Caco-2 (cell line): ENCODE results near the gene CCT6B. TPM values are rescaled to one million over a fixed set of nuclear protein-coding genes. Genes with fewer than 3 reads are reported as not detected.
A peak's percentile ranks its signal among the peaks of the same experiment; 100 is the strongest.

Experiments used
- Bru-seq: library from RNA; stranded (reverse); fragments of 400-500 nt; gene quantifications from one replicate; lab custom pipeline; 2021; lab: Mats Ljungman, UMichigan
- BruChase-seq, 2 experiments: library from RNA; stranded (reverse); fragments of 400-500 nt; gene quantifications; one replicate each; lab custom pipeline; 2021; lab: Mats Ljungman, UMichigan
- BruUV-seq: library from RNA; stranded (reverse); fragments of 400-500 nt; replicated peaks from 2 replicates; lab custom pipeline; 2021; lab: Mats Ljungman, UMichigan
- CTCF ChIA-PET: fragments of 300-600 bp; sonication (Branson Sonifier 250); formaldehyde crosslinking; loops from one replicate; lab custom pipeline; 2022; ENCODE audit warnings: antibody characterized with exemption; lab: Charles Lee
- POLR2A ChIA-PET: fragments of 300-600 bp; sonication (Branson Sonifier 250); formaldehyde crosslinking; loops from one replicate; lab custom pipeline; 2022; ENCODE audit warnings: antibody characterized with exemption; lab: Charles Lee
- DNase-seq, 2 experiments: peaks; one replicate each; pipeline versions ENCODE4 v3.0.0 to v3.0.0-alpha.2; 2020 to 2022
- H3K27me3 ChIP-seq: replicated peaks from 2 replicates; pipeline ENCODE4 v1.6.0; 2011; ENCODE audit warnings: low read length; ENCODE audit not compliant: control insufficient read depth, insufficient read depth
- H3K36me3 ChIP-seq: 2 replicates; pipeline ENCODE4 v1.5.1; 2011; ENCODE audit warnings: low read length; ENCODE audit not compliant: control insufficient read depth, insufficient read depth
- H3K4me1 ChIP-seq: fragments of 250-450 bp; sonication (Bioruptor Pico); 2 replicates; pipeline ENCODE4 v1.5.1; 2020; ENCODE audit warnings: mild to moderate bottlenecking
- H3K4me3 ChIP-seq: 2 replicates; pipeline ENCODE4 v1.5.1; 2011; ENCODE audit warnings: low read depth, mild to moderate bottlenecking, control low read depth, low read length
- H3K9me3 ChIP-seq: fragments of 250-450 bp; sonication (Bioruptor Pico); 2 replicates; pipeline ENCODE4 v1.5.1; 2020; ENCODE audit warnings: mild to moderate bottlenecking, moderate library complexity
- H3K27ac Mint-ChIP-seq: one replicate; pipeline ENCODE4 v1.8.0; 2022; ENCODE audit warnings: mixed read lengths; ENCODE audit not compliant: unreplicated experiment
- H3K27me3 Mint-ChIP-seq: one replicate; pipeline ENCODE4 v1.8.0; 2022; ENCODE audit warnings: mixed read lengths; ENCODE audit not compliant: insufficient read depth, unreplicated experiment
- H3K36me3 Mint-ChIP-seq: one replicate; pipeline ENCODE4 v1.8.0; 2022; ENCODE audit warnings: mild to moderate bottlenecking, mixed read lengths; ENCODE audit not compliant: insufficient read depth, unreplicated experiment
- H3K4me1 Mint-ChIP-seq: one replicate; pipeline ENCODE4 v1.8.0; 2022; ENCODE audit warnings: low read depth, mixed read lengths; ENCODE audit not compliant: unreplicated experiment
- H3K4me3 Mint-ChIP-seq: one replicate; pipeline ENCODE4 v1.8.0; 2022; ENCODE audit warnings: mild to moderate bottlenecking, moderate library complexity, mixed read lengths; ENCODE audit not compliant: unreplicated experiment
- H3K9me3 Mint-ChIP-seq: one replicate; pipeline ENCODE4 v1.8.0; 2022; ENCODE audit warnings: mixed read lengths; ENCODE audit not compliant: unreplicated experiment
- CTCF ChIP-seq, 2 experiments: fragments of 200-600 bp in 1 of 2; IDR thresholded peaks; 1 replicate in 1 of 2; 2 replicates in 1 of 2; pipeline versions ENCODE4 v1.5.1 to v1.8.0; 2011 to 2022; ENCODE audit warnings: antibody characterized with exemption in 1 of 2, control low read depth in 1 of 2, inconsistent platforms in 1 of 2, low read depth in 1 of 2, low read length in 1 of 2, mild to moderate bottlenecking in 1 of 2, moderate library complexity in 1 of 2; ENCODE audit not compliant: insufficient read depth in 1 of 2, severe bottlenecking in 1 of 2, unreplicated experiment in 1 of 2
- intact Hi-C: fragments of 100-400 bp; cut with micrococcal nuclease; formaldehyde crosslinking; loops from one replicate; pipeline ENCODE4 v1.10.0; 2022; ENCODE audit not compliant: unreplicated experiment
- long read RNA-seq: library from polyadenylated mRNA; stranded (forward); transcript quantifications from one replicate; pipeline ENCODE4 v2.0.0, GENCODE V29; 2022
- total RNA-seq: library from RNA; stranded (reverse); gene quantifications from 2 replicates; pipeline ENCODE4 v1.2.3, GENCODE V29; 2022

CCT6B gene
- 1.5 and 1.8 TPM in 2 replicates for total RNA-seq
- percentile 49 among the genes with signal in this experiment for Bru-seq, nascent RNA
- BruChase-seq, experiment 1, labeled RNA remaining after a 2-hour chase, result percentile 46 among the genes with signal in this experiment
- BruChase-seq, experiment 2, labeled RNA remaining after a 6-hour chase, result percentile 43 among the genes with signal in this experiment
- long read RNA-seq, partial matches to known transcripts, result 2 of 2 reads
- long read RNA-seq, other reads (novel, unspliced or antisense), result 0 of 2 reads

GRCh38 chr17:34961093-34961911, at the start of gene CCT6B, which contains the start of gene ZNF830:
CCT6B (minus strand) TSS chr17:34961460; CDS start chr17:34961393, 67 bp downstream.
ZNF830 (plus strand) TSS chr17:34961540; CDS start chr17:34961567, 27 bp downstream.
- H3K27me3 ChIP-seq, result no peaks in the 10 kb centered on the region
- peak within 1 kb of the TSS; percentile 94 for H3K4me3 Mint-ChIP-seq
- H3K4me1 ChIP-seq, result peaks cover 12% of the 10 kb centered on the region
- peaks cover 11% of the 10 kb centered on the region for H3K27me3 Mint-ChIP-seq
- DNase-seq, result peak; percentile 90 to 93
- ChIA-PET POLR2A (interaction anchor here (0.6 to 1.2 kb wide), 2 partner anchors 19 to 1565 kb away, joined by 4 to 11 read pairs; partner anchors contain the start of gene LIG3), CTCF (no interaction called here)
- BruUV-seq, result no TSS peak
- H3K4me1 Mint-ChIP-seq, result peaks cover 14% of the 10 kb centered on the region
- H3K4me3 ChIP-seq, result peak within 1 kb of the TSS; percentile 74
- H3K36me3 Mint-ChIP-seq, result peaks cover 22% of the 10 kb centered on the region
- peaks cover 2% of the 10 kb centered on the region for H3K36me3 ChIP-seq
- intact Hi-C loops, result no loop called here
- peak within 1 kb of the TSS; percentile 99 for H3K27ac Mint-ChIP-seq
- TF ChIP-seq CTCF (IDR thresholded peaks at IDR 0.05; ENCODE audit: insufficient read depth in 1 of 2, low read depth in 1 of 2, low read length in 1 of 2, severe bottlenecking in 1 of 2, unreplicated experiment in 1 of 2), result no peak
- H3K9me3 ChIP-seq, result no peaks in the 10 kb centered on the region
- peaks cover 12% of the 10 kb centered on the region for H3K9me3 Mint-ChIP-seq

GRCh38 chr17:35010093-35010492, 48.8 kb upstream of the CCT6B start:
- Mint-ChIP-seq H3K4me1 (peaks cover 7% of the 10 kb centered on the region), H3K27ac (no peak overlapping the region), H3K36me3 (peaks cover 52% of the 10 kb centered on the region), H3K27me3 (no peaks in the 10 kb centered on the region), H3K4me3 (no peak overlapping the region), H3K9me3 (no peaks in the 10 kb centered on the region)
- Histone ChIP-seq H3K4me3 (no peak overlapping the region), H3K9me3 (no peaks in the 10 kb centered on the region), H3K36me3 (no peaks in the 10 kb centered on the region; the same call in 1 of the 2 replicates), H3K4me1 (no peaks in the 10 kb centered on the region), H3K27me3 (no peaks in the 10 kb centered on the region)
- POLR2A ChIA-PET, result no interaction called here
- CTCF ChIA-PET, result no interaction called here
- TF ChIP-seq CTCF (IDR thresholded peaks at IDR 0.05; ENCODE audit: insufficient read depth in 1 of 2, low read depth in 1 of 2, low read length in 1 of 2, severe bottlenecking in 1 of 2, unreplicated experiment in 1 of 2), result no peak
- no peak for DNase-seq
- no TSS peak for BruUV-seq
- intact Hi-C loops, result no loop called here

- Histone ChIP-seq H3K4me3 (no peak overlapping the region), H3K4me1 (no peaks in the 10 kb centered on the region), H3K27me3 (no peaks in the 10 kb centered on the region), H3K9me3 (no peaks in the 10 kb centered on the region), H3K36me3 (peaks cover 4% of the 10 kb centered on the region)
- H3K4me1 Mint-ChIP-seq, result peaks cover 7% of the 10 kb centered on the region
- H3K36me3 Mint-ChIP-seq, result peaks cover 43% of the 10 kb centered on the region
- ChIA-PET POLR2A (no interaction called here), CTCF (no interaction called here)
- no peak for DNase-seq
- intact Hi-C loops, result no loop called here
- no peak overlapping the region for H3K4me3 Mint-ChIP-seq
- no peak for TF ChIP-seq CTCF (IDR thresholded peaks at IDR 0.05; ENCODE audit: insufficient read depth in 1 of 2, low read depth in 1 of 2, low read length in 1 of 2, severe bottlenecking in 1 of 2, unreplicated experiment in 1 of 2)
- H3K27me3 Mint-ChIP-seq, result no peaks in the 10 kb centered on the region
- no TSS peak for BruUV-seq
- H3K27ac Mint-ChIP-seq, result no peak overlapping the region
- H3K9me3 Mint-ChIP-seq, result no peaks in the 10 kb centered on the region
Measured at GRCh38 chr17:35006961-35007360, 45.7 kb upstream of the CCT6B start.
